HK-2 (cell line): ENCODE data around the gene ATG14.
"Not testable (repeated sequence)": the region's sequence is repeated elsewhere in the genome, so short reads cannot be mapped to it uniquely, and the experiment has no call there.

Experiments used
- DNase-seq: peaks from one replicate; pipeline ENCODE4 v3.0.0-alpha.2; 2018; ENCODE audit not compliant: unreplicated experiment

The ATG14 gene

GRCh38 chr14:55351111-55351510, 60.5 kb downstream of the ATG14 start:
- DNase-seq = no peak

GRCh38 chr14:55350461-55350860, 61.2 kb downstream of the ATG14 start:
- no peak for DNase-seq

GRCh38 chr14:55349565-55349964, 62.1 kb downstream of the ATG14 start:
- DNase-seq = no peak

GRCh38 chr14:55348766-55349453, 62.7 kb downstream of the ATG14 start:
- no peak for DNase-seq

- no peak for DNase-seq
Measured at GRCh38 chr14:55347748-55348147, 63.9 kb downstream of the ATG14 start.

GRCh38 chr14:55347040-55347439, 64.6 kb downstream of the ATG14 start:
- DNase-seq = no peak

- not testable (repeated sequence) for DNase-seq
Measured at GRCh38 chr14:55344582-55345163, 67.0 kb downstream of the ATG14 start.

GRCh38 chr14:55341781-55342180, 69.8 kb downstream of the ATG14 start:
- no peak for DNase-seq

GRCh38 chr14:55340482-55340881, 71.1 kb downstream of the ATG14 start:
- no peak for DNase-seq

- no peak for DNase-seq
Measured at GRCh38 chr14:55339770-55340169, 71.9 kb downstream of the ATG14 start.

- no peak for DNase-seq
Measured at GRCh38 chr14:55336691-55337090, 74.9 kb downstream of the ATG14 start.

- DNase-seq = no peak
Measured at GRCh38 chr14:55336162-55336561, 75.5 kb downstream of the ATG14 start.

GRCh38 chr14:55333711-55334485, 77.7 kb downstream of the ATG14 start:
- DNase-seq = no peak

GRCh38 chr14:55332654-55333570, 78.7 kb downstream of the ATG14 start:
- DNase-seq = no peak

GRCh38 chr14:55329999-55330710, 81.5 kb downstream of the ATG14 start:
- no peak for DNase-seq

- no peak for DNase-seq
Measured at GRCh38 chr14:55328317-55328716, 83.3 kb downstream of the ATG14 start.

GRCh38 chr14:55327179-55327578, 84.5 kb downstream of the ATG14 start:
- DNase-seq = no peak

- no peak for DNase-seq
Measured at GRCh38 chr14:55324812-55325211, 86.8 kb downstream of the ATG14 start.

- DNase-seq = no peak
Measured at GRCh38 chr14:55323910-55324309, 87.7 kb downstream of the ATG14 start.

- no peak for DNase-seq
Measured at GRCh38 chr14:55318694-55319093, 92.9 kb downstream of the ATG14 start.
